Esophagus muscularis mucosa (tissue), 4 donors: ENCODE data around the gene KDM6A. TPM values are rescaled to one million over a fixed set of nuclear protein-coding genes. Genes with fewer than 3 reads are reported as not detected.
"Not testable (repeated sequence)": the region's sequence is repeated elsewhere in the genome, so short reads cannot be mapped to it uniquely, and the experiment has no call there.

ENCODE experiments used
- DNase-seq: peaks from one replicate; pipeline ENCODE4 v3.0.0-alpha.2; 2017; ENCODE audit errors: extremely low spot score
- H3K27ac ChIP-seq, 4 donors: fragments of 200-600 bp; sonication (generic); replicated peaks in 1 of 4; 1 replicate in 3 of 4; 2 replicates in 1 of 4; pipeline ENCODE4 v1.5.1; 2016 to 2019; ENCODE audit warnings: mild to moderate bottlenecking in 1 of 4
- H3K27me3 ChIP-seq, 4 donors: fragments of 200-600 bp; sonication (generic); one replicate each; pipeline versions ENCODE4 v1.5.1 to v1.6.0; 2016 to 2019
- H3K36me3 ChIP-seq, 4 donors: fragments of 200-600 bp; sonication (generic); one replicate each; pipeline ENCODE4 v1.5.1; 2016 to 2019
- H3K4me1 ChIP-seq, 4 donors: fragments of 200-600 bp; sonication (generic); one replicate each; pipeline ENCODE4 v1.5.1; 2016 to 2019
- H3K4me3 ChIP-seq, 4 donors: fragments of 200-600 bp; sonication (generic); 1 replicate in 2 of 4; 2 replicates in 2 of 4; pipeline ENCODE4 v1.5.1; 2016 to 2019; ENCODE audit warnings: mild to moderate bottlenecking in 4 of 4, moderate library complexity in 1 of 4
- H3K9me3 ChIP-seq, 4 donors: fragments of 200-600 bp; sonication (generic); 1 replicate in 3 of 4; 2 replicates in 1 of 4; pipeline ENCODE4 v1.5.1; 2016 to 2019
- CTCF ChIP-seq, 3 experiments: fragments of 200-600 bp in 2 of 3; fragments of 450-650 bp in 1 of 3; sonication (generic) in 2 of 3; IDR thresholded peaks; one replicate each; pipeline ENCODE4 v1.5.1; 2017 to 2019; ENCODE audit warnings: antibody characterized with exemption in 3 of 3, mild to moderate bottlenecking in 2 of 3, moderate library complexity in 1 of 3
- EP300 ChIP-seq: sonication (generic); formaldehyde crosslinking; IDR thresholded peaks from one replicate; pipeline ENCODE4 v1.6.1; 2017; ENCODE audit warnings: antibody characterized with exemption
- POLR2A ChIP-seq: fragments of 450-650 bp; IDR thresholded peaks from one replicate; pipeline ENCODE4 v1.6.1; 2017; ENCODE audit warnings: antibody characterized with exemption, moderate library complexity, mild to moderate bottlenecking, low read depth
- POLR2AphosphoS5 ChIP-seq, 2 donors: sonication (generic); formaldehyde crosslinking; IDR thresholded peaks; one replicate each; pipeline ENCODE4 v1.6.1; 2017; ENCODE audit warnings: antibody characterized with exemption in 2 of 2
- WGBS: methylation state at CpG from one replicate; pipeline ENCODE4 v1.1.5; 2018; 5-methylcytosine and 5-hydroxymethylcytosine counted together
- intact Hi-C: fragments of 100-400 bp; cut with DNase I; formaldehyde crosslinking; loops from one replicate; pipeline ENCODE4 v1.15.1; 2023
- total RNA-seq, 4 donors: library from RNA; depleted of rRNA; stranded (reverse); fragments of >200 nt; gene quantifications; one replicate each; pipeline versions ENCODE4 v1.1.0 to v1.2.1, GENCODE V29; 2016

The KDM6A gene
- total RNA-seq, 4 donors from 2014 or later: 14.4 to 24.1 (median 23.2) TPM

GRCh38 chrX:44908153-44908552 lies 35.2 kb downstream of the KDM6A start:
- 95% methylated on average over 2 of the region's 3 CpGs for WGBS
- Histone ChIP-seq H3K4me3 (no peak overlapping the region), H3K9me3 (no peaks in the 10 kb centered on the region), H3K27ac (no peak overlapping the region), H3K36me3 (no peaks in the 10 kb centered on the region), H3K27me3 (no peaks in the 10 kb centered on the region), H3K4me1 (peaks cover 23 to 46% (median 32%) of the 10 kb centered on the region in 4 donors)
- TF ChIP-seq POLR2AphosphoS5 (IDR thresholded peaks at IDR 0.05): no peak
- no peak for TF ChIP-seq POLR2A
- TF ChIP-seq EP300: no peak
- TF ChIP-seq CTCF (IDR thresholded peaks at IDR 0.05): no peak
- DNase-seq: no peak
- intact Hi-C loops: no loop called here

GRCh38 chrX:44908827-44909226 lies 35.8 kb downstream of the KDM6A start:
- Histone ChIP-seq H3K9me3 (no peaks in the 10 kb centered on the region), H3K4me3 (no peak overlapping the region), H3K4me1 (peaks cover 23 to 52% (median 32%) of the 10 kb centered on the region in 4 donors), H3K36me3 (no peaks in the 10 kb centered on the region), H3K27me3 (no peaks in the 10 kb centered on the region), H3K27ac (no peak overlapping the region)
- no peak for TF ChIP-seq CTCF (IDR thresholded peaks at IDR 0.05)
- TF ChIP-seq POLR2A: no peak
- no peak for TF ChIP-seq EP300
- TF ChIP-seq POLR2AphosphoS5 (IDR thresholded peaks at IDR 0.05): no peak
- intact Hi-C loops: no loop called here
- DNase-seq: no peak
- WGBS: 88% methylated on average over 3 of the region's 3 CpGs

GRCh38 chrX:44910508-44910907 lies 37.5 kb downstream of the KDM6A start:
- intact Hi-C loops, H3K4me3 ChIP-seq, H3K36me3 ChIP-seq, DNase-seq, H3K27me3 ChIP-seq, H3K9me3 ChIP-seq, H3K27ac ChIP-seq: not testable (repeated sequence)
- 77% methylated on average over 4 of the region's 4 CpGs for WGBS
- peaks cover 14 to 51% (median 30%) of the 10 kb centered on the region in 4 donors for H3K4me1 ChIP-seq

GRCh38 chrX:44911074-44911600 lies 38.1 kb downstream of the KDM6A start:
- H3K27ac ChIP-seq, DNase-seq, H3K4me3 ChIP-seq, H3K36me3 ChIP-seq, H3K27me3 ChIP-seq, H3K9me3 ChIP-seq, intact Hi-C loops: not testable (repeated sequence)
- H3K4me1 ChIP-seq: peaks cover 11 to 55% (median 31%) of the 10 kb centered on the region in 4 donors
- WGBS: 97% methylated on average over 5 of the region's 45 CpGs

- Histone ChIP-seq H3K4me1 (peaks cover 17 to 59% (median 32%) of the 10 kb centered on the region in 4 donors), H3K27ac (no peak overlapping the region), H3K36me3 (no peaks in the 10 kb centered on the region), H3K27me3 (no peaks in the 10 kb centered on the region), H3K9me3 (no peaks in the 10 kb centered on the region), H3K4me3 (no peak overlapping the region)
- WGBS: 88% methylated on average over 9 of the region's 9 CpGs
- intact Hi-C loops: no loop called here
- DNase-seq: no peak
- TF ChIP-seq POLR2AphosphoS5 (IDR thresholded peaks at IDR 0.05) (no peak), EP300 (no peak), POLR2A (no peak), CTCF (IDR thresholded peaks at IDR 0.05) (no peak)
Measured at GRCh38 chrX:44913656-44914531, 40.9 kb downstream of the KDM6A start.
